ENCODE measurements around the gene STOML1. TPM values are rescaled to one million over a fixed set of nuclear protein-coding genes. Genes with fewer than 3 reads are reported as not detected.

Gene STOML1
- total and polyA plus RNA-seq, 9 of the 15 experiments (the other 6 are each of a cell fraction or from before 2014, with no cell fraction given) = 0.25 to 9.7 (median 4.6) TPM

- TF ChIP-seq MGA (IDR thresholded peaks at IDR 0.05) (no peak), PREB (CRISPR knock-in tag; IDR thresholded peaks at IDR 0.05) (no peak), NFE2 (IDR thresholded peaks at IDR 0.05; ENCODE audit: low read depth) (0 out of 2 replicates have a peak, but pooled peaks have one; percentile 27), POLR2G (IDR thresholded peaks at IDR 0.05; ENCODE audit: low read depth, low read length) (0 out of 2 replicates have a peak, but pooled peaks have one; percentile 16), SNRNP70 (optimal IDR thresholded peaks at IDR 0.05; ENCODE audit: low read depth, low read length) (no peak), ZNF668 (CRISPR knock-in tag; IDR thresholded peaks at IDR 0.05) (no peak), HES1 (IDR thresholded peaks at IDR 0.05; ENCODE audit: low read depth) (no peak), RBM17 (IDR thresholded peaks at IDR 0.05; ENCODE audit: borderline replicate concordance, low read depth, low read length) (no peak), CREB3L1 (IDR thresholded peaks at IDR 0.05; ENCODE audit: borderline replicate concordance, low read depth) (no peak)
Observed at GRCh38 chr15:73982222-73982962, 9.7 kb downstream of the STOML1 start (continued).
